ENCODE measurements around the gene NEU2. TPM values are rescaled to one million over a fixed set of nuclear protein-coding genes. Genes with fewer than 3 reads are reported as not detected.

The NEU2 gene
- total and polyA plus RNA-seq, 9 of the 15 experiments (the other 6 are each of a cell fraction or from before 2014, with no cell fraction given), result not detected

DNA sequence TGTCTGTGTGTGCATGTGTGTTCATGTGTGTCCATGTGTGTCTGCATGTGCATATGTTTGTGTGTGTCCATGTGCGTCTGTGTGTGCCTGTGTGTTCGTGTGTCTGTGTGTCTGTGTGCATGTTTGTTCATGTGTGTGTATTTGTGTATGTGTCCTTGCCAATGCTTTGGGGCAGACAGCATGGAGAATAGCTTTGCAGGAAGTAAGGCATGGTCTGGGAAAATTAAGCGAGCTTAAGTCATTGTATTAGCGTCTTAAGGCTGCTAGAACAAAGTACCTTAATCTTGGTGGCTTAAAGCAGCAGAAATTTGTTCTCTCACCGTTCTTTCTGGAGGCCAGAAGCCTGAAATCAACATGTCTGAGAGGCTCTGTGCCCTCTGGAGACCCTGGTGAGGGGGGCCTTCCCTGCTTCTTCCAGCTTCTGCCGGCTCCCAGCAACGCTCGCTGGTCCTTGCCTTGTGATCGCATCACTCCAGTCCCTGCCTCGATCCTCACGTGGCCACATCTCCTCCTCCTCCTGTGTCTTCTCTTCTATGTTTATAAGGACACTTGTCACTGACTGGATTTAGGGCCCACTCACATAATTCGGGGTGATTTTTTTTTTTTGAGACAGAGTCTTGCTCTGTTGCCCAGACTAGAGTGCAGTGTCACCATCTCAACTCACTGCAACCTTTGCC, 3.8 kb downstream of the NEU2 start:
- ATAC-seq, result no peak
- 35% methylated on average over 11 of the region's 12 CpGs for WGBS (ENCODE audit: insufficient coverage, low coverage, missing lambda C conversion rate)
- no peak overlapping the region for H3K4me3 ChIP-seq
- in situ Hi-C loops (cut with MboI) (no loop called here), intact Hi-C loops (cut with micrococcal nuclease) (no loop called here)
- no peaks in the 10 kb centered on the region for H3K36me3 ChIP-seq (ENCODE audit: control insufficient read depth, insufficient read depth, low read length)
- CTCF ChIA-PET (ENCODE audit: low intra/inter-chr PET ratio), result no interaction called here
- H3K9ac ChIP-seq (ENCODE audit: insufficient read depth in 1 of 2, low read depth in 2 of 2, low read length in 2 of 2), result no peak overlapping the region
- no peak overlapping the region for H2AFZ ChIP-seq (ENCODE audit: low read depth, low read length)
- H3K79me2 ChIP-seq (ENCODE audit: control insufficient read depth, insufficient read depth, low read length), result no peaks in the 10 kb centered on the region
- POLR2A ChIA-PET, result no interaction called here
- peaks cover 0 to 9% of the 10 kb centered on the region in 2 experiments; a peak in 2 of 5 replicates for H3K4me1 ChIP-seq (replicated peaks in 1 of 2; ENCODE audit: control insufficient read depth in 2 of 2, insufficient read depth in 2 of 2, low read length in 2 of 2)
- H3K27me3 ChIP-seq (ENCODE audit: control insufficient read depth in 2 of 2, insufficient read depth in 2 of 2, low read length in 2 of 2), result peaks cover 3 to 43% of the 10 kb centered on the region in 2 experiments; a peak in 3 of 5 replicates
- no peaks in the 10 kb centered on the region; the same call in 1 of the 2 replicates for H3K9me3 ChIP-seq (replicated peaks; ENCODE audit: control insufficient read depth, insufficient read depth, low read depth, low read length)
- H3K4me2 ChIP-seq (ENCODE audit: insufficient read depth, low read length), result no peak overlapping the region
- no peaks in the 10 kb centered on the region for H3K9me1 ChIP-seq (ENCODE audit: control insufficient read depth, insufficient read depth, low read length)
- no peak for FAIRE-seq
- no peak for DNase-seq (ENCODE audit: extremely low read depth in 1 of 4, low spot score in 3 of 4)
- BruUV-seq (replicated peaks), result no TSS peak
- H4K20me1 ChIP-seq (replicated peaks; ENCODE audit: control insufficient read depth, insufficient read depth, low read length), result no peaks in the 10 kb centered on the region
- TF ChIP-seq MXI1 (IDR thresholded peaks at IDR 0.05; ENCODE audit: low read depth, low read length) (no peak), TCFL5 (CRISPR knock-in tag; conservative IDR thresholded peaks at IDR 0.05) (no peak), SMAD1 (IDR thresholded peaks at IDR 0.05; ENCODE audit: low read depth, low read length, partially characterized antibody) (no peak), OTX1 (CRISPR knock-in tag; IDR thresholded peaks at IDR 0.05) (no peak), CHCHD3 (CRISPR knock-in tag; IDR thresholded peaks at IDR 0.05) (no peak), CXXC5 (CRISPR knock-in tag; IDR thresholded peaks at IDR 0.05) (no peak), ZNF354B (CRISPR knock-in tag; IDR thresholded peaks at IDR 0.05) (no peak)
- TF ChIP-seq, protein P1, sequence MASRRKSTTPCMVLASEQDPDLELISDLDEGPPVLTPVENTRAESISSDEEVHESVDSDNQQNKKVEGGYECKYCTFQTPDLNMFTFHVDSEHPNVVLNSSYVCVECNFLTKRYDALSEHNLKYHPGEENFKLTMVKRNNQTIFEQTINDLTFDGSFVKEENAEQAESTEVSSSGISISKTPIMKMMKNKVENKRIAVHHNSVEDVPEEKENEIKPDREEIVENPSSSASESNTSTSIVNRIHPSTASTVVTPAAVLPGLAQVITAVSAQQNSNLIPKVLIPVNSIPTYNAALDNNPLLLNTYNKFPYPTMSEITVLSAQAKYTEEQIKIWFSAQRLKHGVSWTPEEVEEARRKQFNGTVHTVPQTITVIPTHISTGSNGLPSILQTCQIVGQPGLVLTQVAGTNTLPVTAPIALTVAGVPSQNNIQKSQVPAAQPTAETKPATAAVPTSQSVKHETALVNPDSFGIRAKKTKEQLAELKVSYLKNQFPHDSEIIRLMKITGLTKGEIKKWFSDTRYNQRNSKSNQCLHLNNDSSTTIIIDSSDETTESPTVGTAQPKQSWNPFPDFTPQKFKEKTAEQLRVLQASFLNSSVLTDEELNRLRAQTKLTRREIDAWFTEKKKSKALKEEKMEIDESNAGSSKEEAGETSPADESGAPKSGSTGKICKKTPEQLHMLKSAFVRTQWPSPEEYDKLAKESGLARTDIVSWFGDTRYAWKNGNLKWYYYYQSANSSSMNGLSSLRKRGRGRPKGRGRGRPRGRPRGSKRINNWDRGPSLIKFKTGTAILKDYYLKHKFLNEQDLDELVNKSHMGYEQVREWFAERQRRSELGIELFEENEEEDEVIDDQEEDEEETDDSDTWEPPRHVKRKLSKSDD (conservative IDR thresholded peaks at IDR 0.05; ENCODE audit: low read length), result no peak
- TF ChIP-seq, protein P2, sequence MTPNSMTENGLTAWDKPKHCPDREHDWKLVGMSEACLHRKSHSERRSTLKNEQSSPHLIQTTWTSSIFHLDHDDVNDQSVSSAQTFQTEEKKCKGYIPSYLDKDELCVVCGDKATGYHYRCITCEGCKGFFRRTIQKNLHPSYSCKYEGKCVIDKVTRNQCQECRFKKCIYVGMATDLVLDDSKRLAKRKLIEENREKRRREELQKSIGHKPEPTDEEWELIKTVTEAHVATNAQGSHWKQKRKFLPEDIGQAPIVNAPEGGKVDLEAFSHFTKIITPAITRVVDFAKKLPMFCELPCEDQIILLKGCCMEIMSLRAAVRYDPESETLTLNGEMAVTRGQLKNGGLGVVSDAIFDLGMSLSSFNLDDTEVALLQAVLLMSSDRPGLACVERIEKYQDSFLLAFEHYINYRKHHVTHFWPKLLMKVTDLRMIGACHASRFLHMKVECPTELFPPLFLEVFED (CRISPR knock-in tag; conservative IDR thresholded peaks at IDR 0.05), result no peak
- H3K27ac ChIP-seq (ENCODE audit: extremely low read depth, low read depth, low read length), result no peak overlapping the region
